GM21576 (cell line): Measurements from ENCODE around the gene ITGAD.

ENCODE experiments used
- ATAC-seq: cut with Tn5 transposase; IDR thresholded peaks from one replicate; pipeline ENCODE4 v1.9.1; 2021; ENCODE audit warnings: mild to moderate bottlenecking, moderate library complexity; ENCODE audit not compliant: unreplicated experiment

Gene ITGAD

GRCh38 chr16:31474173-31474714 is 81.1 kb downstream of the ITGAD start:
- no peak for ATAC-seq

GRCh38 chr16:31474773-31475738 is 81.9 kb downstream of the ITGAD start:
- ATAC-seq = no peak

DNA sequence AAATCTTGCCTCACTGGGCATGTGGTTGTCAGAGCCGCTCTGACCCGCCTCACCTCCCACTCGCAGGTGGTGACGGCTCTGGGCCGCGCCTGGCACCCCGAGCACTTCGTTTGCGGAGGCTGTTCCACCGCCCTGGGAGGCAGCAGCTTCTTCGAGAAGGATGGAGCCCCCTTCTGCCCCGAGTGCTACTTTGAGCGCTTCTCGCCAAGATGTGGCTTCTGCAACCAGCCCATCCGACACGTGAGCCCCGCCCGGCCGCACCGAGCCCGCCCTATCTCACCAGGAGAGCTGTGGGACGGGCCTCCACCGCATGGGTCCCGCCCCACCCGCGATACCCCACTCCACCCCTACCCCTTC is 82.8 kb downstream of the ITGAD start:
- ATAC-seq = no peak
